Ovary (tissue), 9 donors: Measurements from ENCODE around the gene IGFBP4. TPM values are rescaled to one million over a fixed set of nuclear protein-coding genes. Genes with fewer than 3 reads are reported as not detected.

Experiments
- DNase-seq, 5 donors: peaks; one replicate each; pipeline ENCODE4 v3.0.0-alpha.2; 2019 to 2020
- H3K27ac ChIP-seq, 2 donors: fragments of 200-600 bp; one replicate each; pipeline versions ENCODE4 v1.5.1 to v1.8.0; 2019 to 2022
- H3K27me3 ChIP-seq: fragments of 200-600 bp; one replicate; pipeline ENCODE4 v1.8.0; 2022
- H3K36me3 ChIP-seq: fragments of 200-600 bp; sonication (generic); one replicate; pipeline ENCODE4 v1.5.1; 2019
- H3K4me1 ChIP-seq: one replicate; pipeline ENCODE4 v1.8.1; 2013; ENCODE audit warnings: mild to moderate bottlenecking, moderate library complexity; ENCODE audit not compliant: insufficient read depth
- H3K4me3 ChIP-seq: fragments of 200-600 bp; sonication (generic); one replicate; pipeline ENCODE4 v1.5.1; 2017
- H3K9me3 ChIP-seq, 2 donors: fragments of 200-600 bp in 1 of 2; sonication (generic) in 1 of 2; one replicate each; pipeline versions ENCODE4 v1.5.1 to v1.8.1; 2013 to 2019; ENCODE audit warnings: mild to moderate bottlenecking in 1 of 2, moderate library complexity in 1 of 2
- EP300 ChIP-seq: sonication (generic); formaldehyde crosslinking; IDR thresholded peaks from one replicate; pipeline ENCODE4 v1.6.1; 2017; ENCODE audit warnings: antibody characterized with exemption
- POLR2A ChIP-seq: fragments of 450-650 bp; IDR thresholded peaks from one replicate; pipeline ENCODE4 v1.6.1; 2017; ENCODE audit warnings: antibody characterized with exemption, mild to moderate bottlenecking, moderate library complexity
- WGBS, 3 donors: extraction: QIAGEN DNeasy Blood & Tissue Kit in 1 of 3; methylation state at CpG; one replicate each; pipeline versions ENCODE4 v1.1.5 to v1.1.7; 2013 to 2017; 5-methylcytosine and 5-hydroxymethylcytosine counted together
- intact Hi-C, 4 donors: fragments of 100-400 bp; cut with DNase I; formaldehyde crosslinking; loops; one replicate each; pipeline versions ENCODE4 v1.11.0 to v1.15.1; 2022 to 2023
- polyA plus RNA-seq, 2 donors: library from polyadenylated mRNA; stranded (reverse); fragments of 200-250 nt in 1 of 2; fragments of 350-450 nt in 1 of 2; fragmentation: Illumina TruSeq in 1 of 2; extraction: RNeasy Lipid Tissue Mini Kit (QIAGEN cat#74804) in 1 of 2; gene quantifications; one replicate each; pipeline ENCODE4 v1.2.3, GENCODE V29; 2013 to 2014
- total RNA-seq, 7 donors: library from RNA; depleted of rRNA in 2 of 7; stranded (reverse); fragments of >200 nt in 2 of 7; fragmentation: NEBNext Ultra II Directional in 3 of 7; extraction: Animal tissue kit (Norgen Biotek cat#: 25700) in 3 of 7; gene quantifications; one replicate each; pipeline versions ENCODE4 v1.1.0 to v1.2.4, GENCODE V29; 2016 to 2023
- TF ChIP-seq, protein P1 (sequence below), 3 donors: fragments of 450-650 bp in 2 of 3; fragments of 200-600 bp in 1 of 3; IDR thresholded peaks; one replicate each; pipeline versions ENCODE4 v1.5.1 to v1.8.0; 2016 to 2022; ENCODE audit warnings: antibody characterized with exemption in 3 of 3, mild to moderate bottlenecking in 1 of 3
- donor health status: DM: no; HTN: no; CAD: no; lungs with moderate emphysema.
- donor health status: DM: no; HTN: no; CAD: no.
- donor health status: Bipolar disorder and iron deficiency.
- donor health status: DM: yes; HTN: yes; CAD: no.
- donor health status: DM: no; HTN: no; CAD: no.
- donor health status: DM: yes; HTN: yes; CAD: no.

IGFBP4 gene
- total and polyA plus RNA-seq, 9 donors, result 457 to 3,447 (median 1,281) TPM

DNA sequence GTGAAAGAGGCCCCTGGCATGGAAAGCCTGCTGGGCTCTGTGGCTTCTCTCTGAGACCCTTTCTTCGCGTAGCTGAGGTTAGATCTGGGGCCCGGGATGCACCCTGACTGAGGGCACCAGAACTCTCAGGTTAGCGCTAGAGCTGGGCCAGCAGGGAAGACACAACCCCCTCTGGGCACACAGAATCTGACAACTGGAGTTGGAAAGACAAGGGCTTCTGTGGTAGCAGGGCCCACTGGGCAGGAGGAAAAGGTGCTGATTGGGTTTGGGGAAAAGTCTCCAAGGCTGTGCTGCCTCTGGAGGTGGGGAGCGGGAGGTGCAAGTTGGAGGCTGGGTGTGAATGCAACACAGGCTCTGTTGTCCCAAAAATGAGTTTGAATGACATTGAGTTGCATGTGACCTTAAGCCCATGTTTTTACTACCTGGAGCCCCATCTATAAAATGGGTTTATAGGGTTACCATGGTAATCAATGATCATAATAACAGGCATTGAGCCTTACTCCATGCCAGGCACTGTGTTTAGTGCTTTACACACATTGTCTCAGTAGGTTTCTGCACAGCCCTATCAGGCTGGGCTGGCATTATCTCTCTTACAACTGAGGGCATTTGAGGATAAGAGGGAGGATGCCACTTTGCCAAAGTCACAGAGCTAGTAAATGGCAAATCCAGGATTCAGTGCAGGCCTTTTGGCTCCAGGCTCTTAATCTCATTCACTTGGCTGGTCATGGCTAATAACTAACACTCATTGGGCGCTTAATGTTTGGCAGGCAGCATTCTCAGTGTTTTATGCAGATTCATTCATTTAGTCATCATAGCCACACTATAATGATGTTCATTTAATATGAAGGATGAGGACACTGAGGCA, 9.5 kb upstream of the IGFBP4 start:
- Histone ChIP-seq H3K9me3 (no peaks in the 10 kb centered on the region), H3K27me3 (no peaks in the 10 kb centered on the region), H3K27ac (no peak overlapping the region), H3K4me1 (no peaks in the 10 kb centered on the region), H3K4me3 (no peak overlapping the region), H3K36me3 (no peaks in the 10 kb centered on the region)
- TF ChIP-seq, protein P1, sequence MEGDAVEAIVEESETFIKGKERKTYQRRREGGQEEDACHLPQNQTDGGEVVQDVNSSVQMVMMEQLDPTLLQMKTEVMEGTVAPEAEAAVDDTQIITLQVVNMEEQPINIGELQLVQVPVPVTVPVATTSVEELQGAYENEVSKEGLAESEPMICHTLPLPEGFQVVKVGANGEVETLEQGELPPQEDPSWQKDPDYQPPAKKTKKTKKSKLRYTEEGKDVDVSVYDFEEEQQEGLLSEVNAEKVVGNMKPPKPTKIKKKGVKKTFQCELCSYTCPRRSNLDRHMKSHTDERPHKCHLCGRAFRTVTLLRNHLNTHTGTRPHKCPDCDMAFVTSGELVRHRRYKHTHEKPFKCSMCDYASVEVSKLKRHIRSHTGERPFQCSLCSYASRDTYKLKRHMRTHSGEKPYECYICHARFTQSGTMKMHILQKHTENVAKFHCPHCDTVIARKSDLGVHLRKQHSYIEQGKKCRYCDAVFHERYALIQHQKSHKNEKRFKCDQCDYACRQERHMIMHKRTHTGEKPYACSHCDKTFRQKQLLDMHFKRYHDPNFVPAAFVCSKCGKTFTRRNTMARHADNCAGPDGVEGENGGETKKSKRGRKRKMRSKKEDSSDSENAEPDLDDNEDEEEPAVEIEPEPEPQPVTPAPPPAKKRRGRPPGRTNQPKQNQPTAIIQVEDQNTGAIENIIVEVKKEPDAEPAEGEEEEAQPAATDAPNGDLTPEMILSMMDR (IDR thresholded peaks at IDR 0.05), result peak in 2 of 3 donors; percentile 8 to 20
- TF ChIP-seq EP300, result no peak
- 87 to 89% (median 88%) methylated on average over 6 of the region's 6 CpGs for WGBS, 3 donors
- DNase-seq, result no peak
- intact Hi-C loops, result loop anchor here in 2 of 4 donors (5.0 to 10.0 kb wide), 2 partner anchors 64 to 69 kb away; partner anchors contain the start of gene GJD3 (in 1 of the 2)

DNA sequence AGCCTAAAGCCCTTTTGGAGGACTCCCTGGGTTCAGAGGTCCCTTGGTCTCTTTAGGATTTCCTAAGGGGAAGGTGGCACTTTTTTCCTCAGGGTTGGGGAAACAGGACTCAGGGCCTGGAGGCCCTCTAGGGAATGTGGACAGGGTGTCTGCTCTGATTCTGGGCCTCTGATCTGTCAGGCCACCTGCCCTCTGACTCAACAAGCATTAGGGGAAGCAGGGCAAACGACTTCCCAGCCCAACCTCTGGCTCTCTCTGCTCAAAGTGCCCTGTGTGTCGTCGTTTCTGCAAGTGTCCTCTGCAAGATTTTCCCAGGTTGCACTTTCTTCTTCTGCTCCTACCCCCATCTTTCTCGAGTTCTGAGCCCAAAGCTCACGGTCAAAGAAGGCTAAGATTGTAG, 6.6 kb upstream of the IGFBP4 start:
- no peaks in the 10 kb centered on the region for H3K36me3 ChIP-seq
- no peak overlapping the region for H3K27ac ChIP-seq
- TF ChIP-seq POLR2A, result no peak
- TF ChIP-seq, protein P1 (IDR thresholded peaks at IDR 0.05), result no peak
- no peak for TF ChIP-seq EP300
- intact Hi-C loops, result loop anchor here in 2 of 4 donors (5.0 to 10.0 kb wide), 2 partner anchors 72 to 96 kb away; partner anchors contain the start of gene GJD3 (in 1 of the 2)
- no peak overlapping the region for H3K4me3 ChIP-seq
- H3K9me3 ChIP-seq, result no peaks in the 10 kb centered on the region
- no peaks in the 10 kb centered on the region for H3K27me3 ChIP-seq
- H3K4me1 ChIP-seq, result peaks cover 1% of the 10 kb centered on the region
- 82 to 84% (median 82%) methylated on average over 5 of the region's 5 CpGs for WGBS, 3 donors
- DNase-seq, result no peak

DNA sequence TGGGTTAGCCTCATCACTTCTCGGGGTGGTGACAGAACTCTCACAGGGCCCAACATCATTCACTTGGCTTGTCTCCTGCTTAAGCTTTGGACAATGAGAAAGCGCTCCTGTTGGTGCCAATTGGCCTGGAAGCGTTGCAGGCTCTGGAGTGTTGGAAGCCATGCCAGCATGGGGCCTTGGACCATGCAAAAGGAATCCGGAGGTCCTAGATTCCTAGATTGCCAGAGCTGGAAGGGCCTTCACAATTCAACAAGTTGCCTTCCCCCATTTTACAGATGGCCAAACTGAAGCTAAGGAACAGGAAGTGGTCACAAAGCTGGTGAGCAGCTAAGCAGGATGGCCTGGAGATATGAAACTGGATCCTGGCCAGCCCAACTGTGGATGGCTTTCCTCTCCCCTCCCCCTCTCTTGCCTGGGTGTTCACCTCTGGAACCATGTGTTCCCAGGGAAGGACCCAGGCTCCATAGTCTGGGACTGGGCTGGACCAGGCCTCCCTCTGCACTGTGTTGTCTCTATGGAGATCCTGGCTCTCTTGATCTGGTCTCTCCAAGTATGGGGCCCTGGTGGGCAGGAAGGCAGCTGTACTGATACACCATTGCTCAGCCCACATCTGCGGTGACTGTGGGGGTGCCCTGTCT, 6.0 kb upstream of the IGFBP4 start:
- DNase-seq, result no peak
- peaks cover 1% of the 10 kb centered on the region for H3K4me1 ChIP-seq
- H3K27ac ChIP-seq, result no peak overlapping the region
- H3K4me3 ChIP-seq, result no peak overlapping the region
- no peaks in the 10 kb centered on the region for H3K27me3 ChIP-seq
- H3K9me3 ChIP-seq, result no peaks in the 10 kb centered on the region
- intact Hi-C loops, result loop anchor here in 2 of 4 donors (5.0 to 10.0 kb wide), 2 partner anchors 72 to 95 kb away; partner anchors contain the start of gene GJD3 (in 1 of the 2)
- WGBS, 3 donors, result 85 to 94% (median 88%) methylated on average over 5 of the region's 5 CpGs
- no peaks in the 10 kb centered on the region for H3K36me3 ChIP-seq
- TF ChIP-seq POLR2A, result no peak
- TF ChIP-seq, protein P1 (IDR thresholded peaks at IDR 0.05), result no peak
- TF ChIP-seq EP300, result no peak

DNA sequence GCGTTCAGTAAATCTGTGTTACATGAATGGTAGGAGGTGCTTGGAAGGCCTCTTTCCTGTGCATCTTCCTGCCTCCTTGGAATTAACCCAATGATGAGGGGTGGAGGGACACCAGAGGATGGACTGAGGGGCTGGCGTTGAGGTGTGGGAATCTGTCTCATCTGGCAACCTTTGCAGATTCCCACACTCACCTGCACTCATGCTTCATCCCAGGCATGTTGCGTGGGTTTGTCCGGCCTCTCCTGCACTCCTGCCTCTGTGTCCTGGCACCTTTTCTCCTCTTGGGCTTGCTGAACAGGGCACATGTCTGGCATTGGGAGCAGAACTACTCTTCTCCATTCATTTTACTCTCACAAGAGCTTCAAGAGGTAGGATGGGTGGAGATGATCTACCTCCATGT, 3.1 kb upstream of the IGFBP4 start:
- no peak for DNase-seq
- intact Hi-C loops, result loop anchor here (2.0 to 5.0 kb wide), 6 partner anchors 37 to 117 kb away; no protein-coding TSS in a partner anchor
- H3K27me3 ChIP-seq, result no peaks in the 10 kb centered on the region
- TF ChIP-seq, protein P1 (IDR thresholded peaks at IDR 0.05), result no peak
- TF ChIP-seq POLR2A (no peak), EP300 (no peak)
- no peaks in the 10 kb centered on the region for H3K9me3 ChIP-seq
- H3K4me1 ChIP-seq, result peaks cover 1% of the 10 kb centered on the region
- H3K4me3 ChIP-seq, result no peak overlapping the region
- WGBS, 3 donors, result 71 to 75% (median 74%) methylated on average over 4 of the region's 4 CpGs
- H3K36me3 ChIP-seq, result no peaks in the 10 kb centered on the region
- H3K27ac ChIP-seq, result no peak overlapping the region
